Pulmonary artery endothelial cell (primary cell): ENCODE results near the gene PKP2. TPM values are rescaled to one million over a fixed set of nuclear protein-coding genes. Genes with fewer than 3 reads are reported as not detected.
"Not testable (repeated sequence)": the region's sequence is repeated elsewhere in the genome, so short reads cannot be mapped to it uniquely, and the experiment has no call there.

ENCODE experiments used
- DNase-seq: peaks from one replicate; pipeline ENCODE4 v3.0.0-alpha.2; 2011; ENCODE audit warnings: low read depth, low spot score
- total RNA-seq: library from RNA; depleted of rRNA; stranded (reverse); fragments of >200 nt; gene quantifications from 2 replicates; pipeline ENCODE4 v1.2.3, GENCODE V29; 2014

Gene PKP2
- total RNA-seq, 1 donor from 2014 or later, result 13.8 TPM

DNA sequence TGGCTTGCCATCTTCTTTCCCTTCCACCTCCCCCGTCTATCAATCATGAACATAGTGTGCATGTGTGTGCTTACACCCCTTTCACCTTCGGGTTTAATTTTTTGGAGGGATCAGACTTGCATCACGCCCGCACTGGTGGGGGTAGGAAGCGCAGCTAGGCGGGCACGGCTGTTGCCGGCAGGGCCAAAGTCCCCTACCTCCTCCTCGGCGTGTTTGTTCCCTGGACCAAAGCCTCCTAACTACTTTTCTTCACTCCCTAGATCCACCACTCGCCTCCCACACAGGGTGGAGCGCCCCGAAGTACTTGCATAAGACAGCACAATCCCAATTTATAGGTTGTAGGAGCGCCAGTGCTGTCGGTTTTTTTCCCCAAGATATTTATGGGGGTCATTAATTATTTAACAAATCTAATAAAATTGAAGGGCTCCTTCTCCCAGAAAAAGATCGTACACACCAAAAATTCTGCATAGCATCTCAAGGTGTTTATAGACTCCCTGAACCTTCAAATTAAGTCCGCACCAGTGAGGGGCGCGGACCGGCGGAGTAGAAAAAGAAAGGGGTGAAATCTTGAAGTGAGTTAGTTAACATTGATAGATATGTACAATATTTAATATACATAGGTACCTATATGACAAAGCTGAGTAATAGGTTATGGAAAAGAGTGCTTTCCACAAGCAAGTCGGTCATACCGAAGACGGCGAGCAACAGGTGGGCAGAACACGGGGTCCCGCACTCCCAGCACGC is 717 bp downstream of the PKP2 start:
- no peak for DNase-seq

DNA sequence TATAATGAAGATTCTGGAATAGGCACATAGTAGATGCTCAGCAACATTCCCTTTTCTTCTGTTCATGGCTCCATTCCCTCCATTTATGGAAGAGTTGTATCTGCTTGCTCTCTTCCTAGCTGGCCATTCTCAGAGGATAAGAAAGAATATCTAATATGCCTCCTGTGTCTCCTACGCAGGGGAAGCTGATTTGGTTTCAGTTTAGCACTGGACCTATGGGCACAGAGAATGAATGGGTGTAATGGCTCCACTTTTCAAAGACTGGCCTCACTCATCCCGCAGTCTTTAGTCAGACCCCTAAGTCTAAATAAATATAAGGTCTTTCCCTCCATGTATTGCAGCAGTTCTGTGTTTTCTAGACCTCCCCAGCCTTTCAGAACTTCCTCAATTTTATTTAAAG is 2.0 kb downstream of the PKP2 start:
- DNase-seq, result no peak

DNA sequence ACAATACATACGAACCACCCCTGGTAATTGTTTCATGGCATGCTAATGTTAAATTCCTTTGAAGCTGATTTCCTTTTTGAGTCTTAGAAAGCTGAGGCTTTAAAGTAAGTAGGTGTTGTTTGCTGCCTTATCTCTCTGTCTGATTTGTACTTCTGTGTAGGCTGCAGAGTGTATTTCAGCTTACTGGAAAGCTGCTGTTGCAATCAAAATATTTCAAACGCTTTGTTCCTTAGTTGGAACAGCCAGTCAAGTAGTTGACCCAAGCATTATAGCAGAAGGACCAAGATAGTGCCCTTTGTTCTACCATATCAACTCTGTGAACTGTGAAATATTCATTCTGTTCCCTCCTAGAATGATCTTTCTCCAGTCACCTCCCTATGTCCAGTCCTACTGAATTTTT is 3.1 kb downstream of the PKP2 start:
- no peak for DNase-seq

DNA sequence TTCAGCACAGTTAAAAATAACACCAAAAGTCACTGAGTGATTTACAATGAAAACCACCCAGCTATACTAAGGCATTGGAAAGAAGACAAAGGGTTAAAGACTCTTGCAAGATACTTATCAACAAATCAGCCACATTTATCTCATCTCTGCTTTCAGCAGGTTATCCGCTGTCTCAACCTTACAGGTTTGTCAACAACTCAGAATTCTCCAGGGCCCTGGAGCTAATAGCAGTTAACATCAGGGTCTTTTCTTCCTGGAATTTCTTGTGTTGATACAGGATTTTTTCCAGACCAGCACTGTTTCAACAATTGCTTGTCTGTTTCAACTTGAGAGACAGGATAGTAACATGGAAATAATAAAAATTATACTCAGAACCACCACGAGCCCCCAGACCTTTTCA is 3.5 kb downstream of the PKP2 start:
- no peak for DNase-seq

DNA sequence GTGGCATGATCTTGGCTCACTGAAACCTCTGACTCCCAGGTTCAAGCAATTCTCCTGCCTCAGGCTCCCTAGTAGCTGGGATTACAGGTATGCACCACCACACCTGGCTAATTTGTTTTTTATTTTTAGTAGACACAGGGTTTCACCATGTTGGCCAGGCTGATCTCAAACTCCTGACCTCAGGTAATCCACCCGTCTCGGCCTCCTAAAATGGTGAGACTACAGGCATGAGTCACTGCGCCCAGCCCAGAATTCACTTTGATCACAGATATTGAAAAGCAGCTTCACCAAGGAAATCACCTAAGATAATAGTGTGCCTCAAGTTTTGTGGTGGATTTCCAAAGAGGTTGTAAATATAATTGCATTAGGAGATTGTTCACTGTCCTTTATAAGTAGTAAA is 4.2 kb downstream of the PKP2 start:
- DNase-seq, result not testable (repeated sequence)

DNA sequence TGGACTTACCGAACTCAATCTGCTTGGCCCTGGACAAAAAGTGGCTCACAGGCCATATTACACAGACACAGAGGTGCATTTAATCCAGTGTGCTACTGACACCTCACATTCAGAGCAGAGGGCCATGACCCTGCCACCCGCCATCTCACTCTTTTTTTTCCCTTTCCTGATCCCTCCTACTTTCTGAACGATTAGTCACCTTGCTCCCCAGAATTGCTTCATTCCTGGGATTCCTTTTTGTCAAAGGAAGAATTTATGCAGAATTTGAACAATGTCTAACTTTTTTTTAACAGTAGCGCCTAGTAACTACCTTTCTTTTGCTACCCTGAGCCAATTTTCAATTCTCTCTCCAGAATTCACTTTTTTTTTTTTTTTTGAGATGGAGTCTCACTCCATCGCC is 4.6 kb downstream of the PKP2 start:
- peak; percentile 27 for DNase-seq

DNA sequence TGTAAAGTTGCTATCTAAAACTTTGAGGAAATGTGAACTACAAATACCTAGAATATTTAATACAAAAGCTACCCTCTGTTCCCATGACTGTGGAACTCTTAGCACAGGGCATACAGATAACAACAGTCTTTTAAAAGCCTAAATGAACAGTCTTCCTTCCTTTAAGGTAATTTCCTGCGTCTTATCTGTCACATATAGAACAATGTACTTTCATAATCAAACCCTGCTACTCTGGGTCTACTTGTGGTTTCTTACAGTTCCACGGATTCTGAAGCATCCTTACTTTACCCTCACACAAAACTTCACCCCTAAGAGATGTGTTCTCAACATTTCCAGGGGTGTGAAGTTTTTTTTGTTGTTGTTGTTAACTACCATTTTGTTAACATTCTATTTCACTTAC is 5.1 kb downstream of the PKP2 start:
- no peak for DNase-seq

DNA sequence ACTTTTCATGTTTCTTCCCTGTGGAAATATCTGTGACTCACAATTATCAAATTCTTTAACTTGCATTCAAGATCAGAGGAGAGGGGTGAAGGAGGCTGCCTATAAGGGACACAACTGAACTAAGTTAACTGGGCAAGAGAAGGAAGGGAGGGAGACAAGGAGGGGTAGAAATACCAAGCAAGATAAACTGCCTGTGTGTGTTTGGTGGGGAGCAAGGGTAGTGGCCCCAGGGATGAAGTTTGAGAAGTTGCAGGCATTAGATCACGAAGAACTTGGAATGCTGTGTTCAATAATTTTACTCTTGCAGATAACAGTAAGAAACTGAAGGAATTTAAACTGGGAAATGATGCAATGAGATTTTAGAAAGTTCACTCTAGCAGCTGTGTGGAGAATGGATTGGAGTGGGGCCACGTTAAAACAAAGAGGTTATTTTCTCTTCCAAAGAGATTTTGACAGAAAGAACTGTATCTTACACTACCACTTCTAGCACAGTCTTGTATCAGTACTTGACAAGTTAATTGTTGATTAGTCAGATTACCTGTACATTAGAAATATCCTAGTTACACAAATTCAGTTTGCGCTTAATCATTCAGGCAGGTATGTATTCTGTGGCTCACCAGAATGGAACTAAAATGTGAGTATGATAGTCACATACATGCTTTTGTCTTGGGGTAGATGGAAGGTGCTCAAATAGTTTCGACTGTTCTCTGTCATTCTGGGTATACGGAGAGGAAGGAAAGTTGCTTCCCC is 7.4 kb downstream of the PKP2 start:
- no peak for DNase-seq

DNA sequence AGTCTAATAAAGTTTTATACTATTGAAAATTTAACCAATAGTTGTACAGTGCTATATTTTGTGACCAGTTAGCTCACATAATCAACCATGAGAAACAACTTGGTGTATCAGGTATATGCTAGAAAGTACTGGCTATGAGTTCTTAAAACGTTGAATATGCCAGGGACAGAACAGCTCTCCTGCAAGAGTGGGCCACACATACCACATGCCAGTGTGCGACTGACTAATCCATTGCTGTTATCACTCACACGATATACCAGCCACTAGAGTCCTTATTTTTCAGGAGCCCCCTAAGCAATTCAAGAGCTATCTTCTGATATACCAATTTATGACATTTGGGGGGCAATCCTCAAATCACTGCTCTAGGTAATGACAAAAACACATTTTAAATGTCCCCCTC is 9.5 kb downstream of the PKP2 start:
- no peak for DNase-seq

DNA sequence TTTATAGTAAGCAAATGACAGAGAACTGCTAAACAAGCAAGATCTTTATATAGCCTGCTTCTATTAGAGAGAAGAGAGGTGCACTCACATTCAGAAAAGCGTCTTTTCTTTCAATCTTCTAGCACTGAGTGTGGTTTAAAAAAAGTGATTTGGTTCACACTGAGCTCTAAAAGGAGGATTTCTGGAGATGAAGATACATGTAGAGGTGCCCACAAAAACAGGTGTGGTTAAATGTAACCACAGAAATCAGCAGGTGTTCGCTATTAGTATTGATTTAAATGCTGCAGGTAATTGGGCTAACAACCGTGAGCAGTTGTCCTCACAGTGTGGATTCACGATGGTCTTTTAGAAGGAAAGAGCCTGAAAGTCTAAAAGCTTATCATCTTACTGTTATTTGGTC is 10.7 kb downstream of the PKP2 start:
- DNase-seq, result no peak

DNA sequence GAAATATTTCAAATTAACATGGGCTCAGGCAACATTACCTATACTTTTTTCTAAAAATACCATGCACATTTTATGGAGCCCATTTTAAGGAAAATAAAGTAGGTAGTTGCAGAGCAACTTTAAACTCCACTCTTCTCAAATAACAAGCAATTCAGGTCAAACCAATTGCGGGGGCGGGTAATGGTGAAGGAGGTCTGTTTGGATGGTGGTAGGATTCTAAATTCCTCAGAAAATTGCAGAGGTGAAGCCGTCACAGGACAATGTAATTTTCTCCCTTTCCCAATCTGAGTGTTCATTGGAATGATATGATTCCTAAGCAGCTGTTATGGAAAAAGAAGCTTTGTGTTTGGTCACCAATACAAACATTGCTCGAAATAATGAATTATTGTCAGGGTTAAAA is 11.6 kb downstream of the PKP2 start:
- no peak for DNase-seq

DNA sequence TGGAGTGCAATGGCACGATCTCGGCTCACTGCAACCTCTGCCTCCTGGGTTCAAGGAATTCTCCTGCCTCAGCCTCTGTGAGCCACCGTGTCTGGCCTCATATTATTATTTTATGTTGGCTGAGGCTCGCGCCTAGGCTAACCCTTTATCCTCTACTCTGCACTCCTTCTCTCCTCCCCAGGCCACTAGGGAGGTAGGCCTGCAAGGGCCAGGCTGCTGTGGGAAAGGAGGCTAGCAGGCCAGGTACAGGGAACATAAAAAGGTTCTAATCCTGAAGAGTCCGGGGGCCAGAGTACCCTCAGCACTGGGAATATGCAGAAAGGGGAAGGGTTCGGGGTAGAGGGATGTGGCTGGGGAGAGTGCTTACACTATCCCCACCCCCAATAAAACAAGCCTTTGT is 14.9 kb downstream of the PKP2 start:
- no peak for DNase-seq

DNA sequence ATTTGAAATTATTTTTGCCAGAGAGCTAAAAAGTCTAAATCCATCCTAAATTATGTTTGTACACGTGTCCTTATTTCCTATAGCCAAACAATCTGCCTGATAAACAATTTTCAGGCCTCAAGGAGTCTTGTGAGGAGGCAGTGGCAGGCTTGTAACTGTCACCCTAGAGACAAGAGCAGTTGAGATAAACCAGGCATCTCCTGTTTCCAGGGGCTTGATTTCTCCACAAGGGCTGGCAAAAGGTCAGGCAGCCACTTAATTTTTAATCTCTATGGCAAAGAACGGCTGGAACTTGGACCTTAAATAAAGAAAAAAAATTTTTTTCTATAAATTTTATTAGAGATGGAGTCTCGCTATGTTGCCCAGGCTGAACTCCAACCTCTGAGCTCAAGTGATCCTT is 15.5 kb downstream of the PKP2 start:
- DNase-seq, result no peak

DNA sequence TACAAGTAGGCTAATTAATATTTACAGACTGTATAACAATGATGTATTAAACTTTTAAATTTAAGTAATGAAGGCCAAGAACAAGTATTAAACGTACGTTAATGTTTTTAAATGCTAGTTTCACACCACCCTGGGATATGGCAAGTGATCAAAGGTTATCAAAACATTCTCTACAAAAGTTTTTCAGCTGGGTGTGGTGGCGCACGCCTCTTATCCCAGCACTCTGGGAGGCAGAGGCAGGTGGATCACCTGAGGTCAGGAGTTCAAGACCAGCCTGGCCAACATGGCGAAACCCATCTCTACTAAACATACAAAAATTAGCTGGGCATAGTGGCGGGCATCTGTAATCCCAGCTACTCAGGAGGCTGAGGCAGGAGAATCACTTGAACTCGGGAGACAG is 17.5 kb downstream of the PKP2 start:
- DNase-seq, result not testable (repeated sequence)

DNA sequence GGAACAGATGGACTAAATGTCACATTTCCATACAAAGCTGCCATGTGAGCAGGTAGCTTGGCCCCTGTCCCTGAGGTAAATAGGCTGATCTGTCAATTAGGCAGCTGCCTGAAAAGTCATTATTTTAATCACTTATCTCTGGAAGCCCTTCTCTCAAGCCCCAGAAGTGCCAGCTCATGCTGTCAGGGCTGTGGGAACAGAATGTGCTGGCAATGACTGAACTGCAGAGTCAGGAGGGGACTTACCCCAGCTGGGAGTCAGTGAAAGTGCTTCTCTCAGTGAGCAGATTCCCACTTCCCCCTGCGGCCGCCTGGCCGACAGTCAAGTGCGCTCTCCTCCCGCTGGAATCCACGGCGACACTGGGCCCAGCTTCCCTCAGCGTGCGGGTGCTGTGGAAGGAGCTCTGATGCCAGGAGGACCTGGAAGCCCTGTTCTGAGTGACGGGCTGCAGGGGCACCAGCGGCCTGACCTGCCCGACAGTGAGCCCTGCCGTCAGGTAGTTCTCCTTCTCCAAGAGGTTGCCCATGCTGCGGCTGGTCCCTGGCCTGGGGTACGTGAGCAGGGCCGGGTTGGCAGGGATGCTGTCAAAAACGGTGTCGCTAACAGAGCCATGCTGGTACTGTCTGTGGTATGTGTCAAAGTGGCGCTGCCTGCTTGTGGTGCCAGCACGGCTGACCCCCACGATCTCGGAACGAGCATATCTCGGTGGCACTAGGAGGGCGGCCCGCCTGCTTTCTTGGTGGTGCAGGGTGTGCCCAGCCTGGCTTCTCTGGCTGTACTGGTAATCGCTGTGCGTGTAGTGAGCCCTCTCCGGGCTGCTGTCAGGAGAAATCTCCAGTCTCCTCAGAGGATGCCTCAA is 18.7 kb downstream of the PKP2 start:
- no peak for DNase-seq

DNA sequence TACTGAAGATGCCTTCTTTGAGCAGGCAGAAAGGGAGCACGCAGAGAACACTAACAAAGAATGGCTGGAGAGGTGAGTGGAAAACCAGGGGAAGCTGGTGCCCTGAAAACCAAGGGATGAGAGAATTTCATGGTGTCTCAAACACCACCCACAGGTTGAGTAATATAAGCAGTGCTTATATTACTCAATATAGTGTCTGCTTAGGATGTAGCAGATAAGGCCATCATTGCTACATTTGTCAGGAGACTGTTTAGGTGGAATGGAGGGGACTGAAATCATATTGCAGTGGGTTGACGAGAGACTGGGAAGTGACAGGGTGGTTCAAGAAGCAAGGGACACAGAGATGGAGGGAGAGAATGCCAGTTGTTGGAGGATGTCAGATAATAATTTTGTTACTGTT is 20.6 kb downstream of the PKP2 start:
- DNase-seq, result no peak

DNA sequence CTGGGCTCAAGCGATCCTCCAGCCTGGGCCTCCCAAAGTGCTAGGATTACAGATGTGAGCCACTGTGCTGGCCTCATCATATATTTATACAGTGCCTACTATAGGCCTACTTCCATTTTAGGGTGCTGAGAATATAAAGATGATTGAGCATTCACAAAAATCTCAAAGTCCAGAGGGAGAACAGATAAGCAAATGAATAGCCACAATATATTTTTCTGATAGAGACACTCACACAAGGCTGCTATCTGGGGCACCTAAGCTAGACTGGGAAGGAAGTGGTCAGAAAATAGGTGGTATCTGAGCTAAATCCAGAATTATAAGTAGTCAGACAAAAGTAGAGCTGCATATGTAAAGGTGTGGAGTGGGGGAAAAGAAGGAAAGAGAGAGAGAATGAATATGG is 21.6 kb downstream of the PKP2 start:
- no peak for DNase-seq

DNA sequence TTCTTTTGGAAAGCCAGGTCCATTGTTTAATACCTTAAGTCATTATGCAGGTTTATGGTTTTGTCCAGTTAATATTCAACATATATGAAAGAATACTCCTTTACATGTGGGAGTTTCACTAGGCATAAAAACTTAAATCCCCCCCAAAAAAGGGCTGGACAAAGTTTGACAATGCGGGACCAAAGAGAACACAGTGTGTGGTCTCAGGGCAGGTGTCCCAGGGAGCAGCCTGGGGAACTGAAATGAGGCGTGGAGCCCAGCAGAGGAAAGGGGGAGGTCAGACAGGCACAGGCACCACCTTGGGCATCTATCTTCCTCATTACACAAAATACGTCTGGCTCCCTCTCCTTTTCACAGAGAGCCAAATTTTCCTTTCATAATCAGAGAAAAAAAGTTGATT is 22.5 kb downstream of the PKP2 start:
- DNase-seq, result no peak

DNA sequence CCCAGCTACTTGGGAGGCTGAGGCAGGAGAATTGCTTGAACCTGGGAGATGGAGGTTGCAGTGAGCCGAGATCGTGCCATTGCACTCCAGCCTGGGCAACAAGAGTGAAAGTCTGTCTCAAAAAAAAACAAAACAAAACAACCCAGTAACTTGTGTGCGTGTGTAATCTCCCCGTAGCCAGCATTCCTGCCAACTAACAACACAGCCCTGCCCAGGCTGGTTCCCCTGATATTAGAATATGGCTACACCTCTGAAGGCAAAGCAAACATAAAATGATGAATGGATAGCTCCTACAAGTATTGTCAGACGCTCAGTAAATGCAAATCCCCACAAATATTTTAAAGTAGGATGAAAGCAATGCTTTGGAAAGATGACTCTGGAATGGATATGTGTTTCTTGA is 24.2 kb downstream of the PKP2 start:
- DNase-seq, result not testable (repeated sequence)

DNA sequence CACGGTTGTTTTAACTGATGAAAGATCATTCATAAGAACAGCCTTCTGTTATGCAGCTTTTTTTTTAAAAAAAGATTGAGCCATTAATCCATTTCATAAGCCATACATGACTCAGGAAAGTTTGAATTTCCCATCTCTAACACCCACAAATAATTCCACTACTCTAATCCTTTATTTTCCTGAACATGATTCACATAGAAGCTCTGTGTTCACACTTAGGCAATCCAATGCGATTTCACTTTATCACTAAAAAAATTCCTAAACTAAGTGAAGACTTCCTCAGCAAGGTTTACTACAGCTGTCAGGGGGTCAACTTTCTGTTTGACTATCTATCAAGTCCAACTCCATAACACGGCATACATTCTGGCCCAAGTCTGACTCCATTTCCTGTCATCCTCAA is 25.9 kb downstream of the PKP2 start:
- no peak for DNase-seq

DNA sequence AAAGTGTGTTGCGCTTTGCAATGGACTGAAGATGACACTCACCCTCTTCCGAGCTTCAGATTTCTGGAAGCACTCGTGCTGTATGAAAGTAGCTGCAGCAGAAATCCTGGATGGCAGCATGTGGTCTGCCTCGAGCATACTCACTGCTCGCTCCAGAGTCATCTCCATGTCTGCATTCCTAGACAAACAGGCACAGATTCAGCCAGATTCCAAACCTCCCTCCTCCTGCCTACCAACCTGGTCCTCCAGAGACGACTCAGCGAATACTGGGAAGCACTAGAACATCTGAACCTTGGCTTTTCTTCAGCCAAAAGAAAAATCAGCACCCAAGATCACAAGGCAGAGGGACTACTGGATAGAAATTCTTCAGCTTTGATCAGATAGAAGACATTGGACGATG is 27.7 kb downstream of the PKP2 start:
- no peak for DNase-seq

DNA sequence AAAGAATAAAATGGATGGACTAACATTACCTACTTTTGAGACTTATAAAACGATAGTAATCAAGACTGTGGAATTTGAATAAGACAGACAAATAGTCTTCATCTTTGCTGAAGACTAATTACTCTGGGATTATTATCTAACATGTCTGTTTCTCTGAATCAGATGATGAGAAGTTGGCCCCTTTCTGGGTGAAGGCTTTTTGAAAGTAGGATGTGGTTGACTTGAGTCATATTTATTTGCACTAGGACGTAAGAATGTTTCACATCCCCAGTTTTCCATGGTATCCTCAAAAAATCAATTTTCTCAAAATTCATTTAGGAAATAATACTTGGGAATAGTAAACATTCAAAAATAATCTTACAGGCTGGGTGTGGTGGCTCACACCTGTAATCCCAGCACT is 31.8 kb downstream of the PKP2 start:
- DNase-seq, result no peak
